Measurements from ENCODE around the gene MTCL1.
A peak's percentile ranks its signal among the peaks of the same experiment; 100 is the strongest.

The MTCL1 gene

GRCh38 chr18:8686611-8687010 is 18.7 kb upstream of the MTCL1 start:
- DNase-seq (ENCODE audit: low read depth in 4 of 4, low spot score in 1 of 4): no peak

- DNase-seq (ENCODE audit: low read depth in 4 of 4, low spot score in 1 of 4): no peak
Observed at GRCh38 chr18:8688216-8688800, 17.0 kb upstream of the MTCL1 start.

GRCh38 chr18:8688816-8689215 is 16.5 kb upstream of the MTCL1 start:
- DNase-seq (ENCODE audit: low read depth in 4 of 4, low spot score in 1 of 4): no peak

- DNase-seq (ENCODE audit: low read depth in 4 of 4, low spot score in 1 of 4): no peak
Observed at GRCh38 chr18:8689517-8689916, 15.8 kb upstream of the MTCL1 start.

GRCh38 chr18:8694891-8695290 is 10.5 kb upstream of the MTCL1 start:
- no peak for DNase-seq (ENCODE audit: low read depth in 4 of 4, low spot score in 1 of 4)

GRCh38 chr18:8695932-8696517 is 9.3 kb upstream of the MTCL1 start:
- DNase-seq (ENCODE audit: low read depth in 4 of 4, low spot score in 1 of 4): no peak

- peak; percentile 55 to 70 (median 59) for DNase-seq (ENCODE audit: low read depth in 4 of 4, low spot score in 1 of 4)
Observed at GRCh38 chr18:8696749-8697211, 8.6 kb upstream of the MTCL1 start.

GRCh38 chr18:8699126-8699525 is 6.2 kb upstream of the MTCL1 start:
- no peak for DNase-seq (ENCODE audit: low read depth in 4 of 4, low spot score in 1 of 4)

- no peak for DNase-seq (ENCODE audit: low read depth in 4 of 4, low spot score in 1 of 4)
Observed at GRCh38 chr18:8699948-8700347, 5.4 kb upstream of the MTCL1 start.

GRCh38 chr18:8701546-8702118 is 3.7 kb upstream of the MTCL1 start:
- no peak for DNase-seq (ENCODE audit: low read depth in 4 of 4, low spot score in 1 of 4)

GRCh38 chr18:8702668-8703067 is 2.7 kb upstream of the MTCL1 start:
- no peak for DNase-seq (ENCODE audit: low read depth in 4 of 4, low spot score in 1 of 4)

GRCh38 chr18:8703092-8703709 is 2.2 kb upstream of the MTCL1 start:
- DNase-seq (ENCODE audit: low read depth in 4 of 4, low spot score in 1 of 4): no peak

- no peak for DNase-seq (ENCODE audit: low read depth in 4 of 4, low spot score in 1 of 4)
Observed at GRCh38 chr18:8703781-8704301, 1.5 kb upstream of the MTCL1 start.

- DNase-seq (ENCODE audit: low read depth in 4 of 4, low spot score in 1 of 4): peak; percentile 60 to 84 (median 78)
Observed at GRCh38 chr18:8704361-8705237, 757 bp upstream of the MTCL1 start.

GRCh38 chr18:8705961-8706790 is 820 bp downstream of the MTCL1 start:
- DNase-seq (ENCODE audit: low read depth in 4 of 4, low spot score in 1 of 4): peak in 1 of 4 experiments; percentile 5

GRCh38 chr18:8706791-8707555 is 1.6 kb downstream of the MTCL1 start:
- no peak for DNase-seq (ENCODE audit: low read depth in 4 of 4, low spot score in 1 of 4)

GRCh38 chr18:8707556-8708300 is 2.4 kb downstream of the MTCL1 start:
- no peak for DNase-seq (ENCODE audit: low read depth in 4 of 4, low spot score in 1 of 4)

- no peak for DNase-seq (ENCODE audit: low read depth in 4 of 4, low spot score in 1 of 4)
Observed at GRCh38 chr18:8708670-8709069, 3.3 kb downstream of the MTCL1 start.
